OCI-LY1 (cell line): ENCODE measurements around the gene PIK3R4.

Experiments used
- EZH2 ChIP-seq: fragments of 200-600 bp; sonication (generic), shearing (Covaris generic); IDR thresholded peaks from 2 replicates; pipeline ENCODE4 v1.8.0; 2017; ENCODE audit warnings: borderline replicate concordance, mixed run types, mild to moderate bottlenecking, antibody characterized with exemption, low read length, moderate library complexity, mixed read lengths
- TF ChIP-seq, protein P1 (sequence below): fragments of 200-600 bp; sonication (generic), shearing (Covaris generic); IDR thresholded peaks from 2 replicates; pipeline ENCODE4 v1.5.1; 2017; ENCODE audit warnings: mild to moderate bottlenecking, antibody characterized with exemption, low read length, moderate library complexity, mixed read lengths

DNA sequence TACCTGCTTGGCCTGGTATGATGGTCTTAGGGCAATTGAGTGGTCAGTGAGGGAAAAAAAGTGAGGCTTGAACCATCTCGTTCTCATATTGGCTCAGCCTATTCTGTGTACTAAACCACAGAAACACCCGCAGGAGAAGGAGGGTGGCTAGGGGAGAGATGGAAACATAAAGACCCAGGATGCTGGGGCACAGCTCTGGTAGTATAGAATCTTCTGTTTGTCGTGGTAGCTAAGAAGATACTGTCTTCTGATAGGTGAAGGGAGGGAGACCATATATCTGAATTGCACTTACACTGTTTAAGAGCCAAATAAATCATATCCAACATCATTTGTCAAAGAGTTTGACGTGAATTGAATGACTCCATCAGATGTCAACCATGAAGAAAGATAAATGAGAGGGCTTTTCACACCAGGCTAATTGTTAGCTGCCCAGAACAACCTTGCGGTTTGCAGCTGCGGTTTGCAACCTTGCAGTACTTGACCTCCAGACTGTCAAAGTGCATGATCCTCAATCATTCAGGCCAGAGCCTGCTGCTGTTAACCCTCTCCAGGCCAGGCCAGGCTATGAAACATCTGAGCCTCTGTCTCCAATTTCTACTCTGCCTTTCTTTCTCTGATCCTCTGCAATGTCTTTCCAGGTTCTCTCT, 40.9 kb upstream of the PIK3R4 start:
- TF ChIP-seq, protein P1, sequence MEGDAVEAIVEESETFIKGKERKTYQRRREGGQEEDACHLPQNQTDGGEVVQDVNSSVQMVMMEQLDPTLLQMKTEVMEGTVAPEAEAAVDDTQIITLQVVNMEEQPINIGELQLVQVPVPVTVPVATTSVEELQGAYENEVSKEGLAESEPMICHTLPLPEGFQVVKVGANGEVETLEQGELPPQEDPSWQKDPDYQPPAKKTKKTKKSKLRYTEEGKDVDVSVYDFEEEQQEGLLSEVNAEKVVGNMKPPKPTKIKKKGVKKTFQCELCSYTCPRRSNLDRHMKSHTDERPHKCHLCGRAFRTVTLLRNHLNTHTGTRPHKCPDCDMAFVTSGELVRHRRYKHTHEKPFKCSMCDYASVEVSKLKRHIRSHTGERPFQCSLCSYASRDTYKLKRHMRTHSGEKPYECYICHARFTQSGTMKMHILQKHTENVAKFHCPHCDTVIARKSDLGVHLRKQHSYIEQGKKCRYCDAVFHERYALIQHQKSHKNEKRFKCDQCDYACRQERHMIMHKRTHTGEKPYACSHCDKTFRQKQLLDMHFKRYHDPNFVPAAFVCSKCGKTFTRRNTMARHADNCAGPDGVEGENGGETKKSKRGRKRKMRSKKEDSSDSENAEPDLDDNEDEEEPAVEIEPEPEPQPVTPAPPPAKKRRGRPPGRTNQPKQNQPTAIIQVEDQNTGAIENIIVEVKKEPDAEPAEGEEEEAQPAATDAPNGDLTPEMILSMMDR: no peak
- no peak for TF ChIP-seq EZH2
